ENCODE measurements around the gene TBC1D9.

DNA sequence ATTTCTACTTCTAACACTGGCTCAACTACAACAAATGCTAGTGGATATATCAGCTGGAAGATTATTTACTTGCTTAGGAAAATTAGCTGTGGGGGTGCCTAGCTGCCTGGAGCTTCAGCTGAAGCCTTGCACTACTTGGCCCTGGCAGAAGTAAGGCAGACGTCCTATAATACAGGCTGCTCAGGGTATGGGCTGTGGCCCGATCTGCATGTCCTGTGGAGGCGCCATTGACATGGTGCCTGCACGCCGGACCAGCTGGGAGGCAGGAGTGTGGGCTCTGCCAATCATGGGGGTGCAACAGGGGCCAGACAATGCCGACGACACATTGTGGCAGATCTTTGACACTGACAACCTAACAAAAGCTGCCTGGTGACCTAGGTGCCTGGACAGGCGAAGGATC lies 155.8 kb downstream of the TBC1D9 start:
- TF ChIP-seq CTCF (IDR thresholded peaks at IDR 0.05) (no peak), POLR2A (IDR thresholded peaks at IDR 0.05) (no peak), POLR2AphosphoS5 (IDR thresholded peaks at IDR 0.05; ENCODE audit: insufficient read depth in 1 of 2, low read depth in 1 of 2) (no peak)
